ENCODE results near the gene FBXO47. TPM values are rescaled to one million over a fixed set of nuclear protein-coding genes. Genes with fewer than 3 reads are reported as not detected.

Gene FBXO47
- total RNA-seq, 1 experiment from 2014 or later = not detected

DNA sequence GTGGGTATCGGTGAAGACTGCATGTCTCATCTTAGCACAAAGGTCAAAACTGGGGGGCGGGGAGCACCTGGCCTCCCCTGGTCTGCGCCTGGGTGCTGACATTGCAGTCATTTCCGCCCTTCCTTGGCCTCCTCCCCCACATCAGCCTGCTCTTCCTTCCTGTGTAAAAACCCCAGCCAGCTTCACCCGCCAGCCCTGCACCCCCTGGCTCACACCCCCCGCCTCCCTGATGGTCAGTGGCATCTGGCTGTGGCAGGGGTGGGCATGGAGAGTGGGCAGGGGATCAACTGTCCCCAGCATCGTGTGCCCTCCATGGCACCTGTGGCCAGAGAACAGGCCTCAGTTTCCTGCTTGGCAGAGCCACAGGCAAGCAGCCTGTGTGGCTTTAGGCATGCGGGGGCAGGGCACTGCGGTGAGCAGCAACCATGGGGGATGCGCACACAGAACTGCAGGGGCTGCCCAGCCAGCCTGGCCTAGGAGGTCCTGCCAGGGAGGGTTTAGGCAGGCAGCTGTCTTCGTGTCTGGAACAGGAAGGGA, 68.3 kb downstream of the FBXO47 start:
- Histone ChIP-seq H3K9me2 (replicated peaks; ENCODE audit: low read length) (no peaks in the 10 kb centered on the region), H2AFZ (ENCODE audit: low read length) (no peak overlapping the region), H3K79me2 (ENCODE audit: low read length) (peaks cover 8% of the 10 kb centered on the region; the same call in 1 of the 2 replicates), H4K20me1 (ENCODE audit: low read length) (no peaks in the 10 kb centered on the region), H3K27ac (ENCODE audit: low read length) (peak overlapping the region; percentile 64), H3K9ac (ENCODE audit: low read length) (no peak overlapping the region), H3K36me3 (ENCODE audit: low read depth, low read length) (peaks cover 16% of the 10 kb centered on the region), H3K4me3 (ENCODE audit: low read length) (no peak overlapping the region), H3K4me1 (ENCODE audit: insufficient read depth, low read length) (peaks cover 37% of the 10 kb centered on the region), H3K27me3 (ENCODE audit: low read length) (no peaks in the 10 kb centered on the region), H3F3A (ENCODE audit: low read length, unreplicated experiment) (no peaks in the 10 kb centered on the region), H3K4me2 (ENCODE audit: low read length) (no peak overlapping the region), H3K9me3 (ENCODE audit: low read length) (no peaks in the 10 kb centered on the region)
- BruUV-seq (replicated peaks) = no TSS peak
- ATAC-seq (peak; percentile 29), DNase-seq (peak; percentile 7)
- intact Hi-C loops (cut with micrococcal nuclease) = no loop called here
- TF ChIP-seq, protein P1, sequence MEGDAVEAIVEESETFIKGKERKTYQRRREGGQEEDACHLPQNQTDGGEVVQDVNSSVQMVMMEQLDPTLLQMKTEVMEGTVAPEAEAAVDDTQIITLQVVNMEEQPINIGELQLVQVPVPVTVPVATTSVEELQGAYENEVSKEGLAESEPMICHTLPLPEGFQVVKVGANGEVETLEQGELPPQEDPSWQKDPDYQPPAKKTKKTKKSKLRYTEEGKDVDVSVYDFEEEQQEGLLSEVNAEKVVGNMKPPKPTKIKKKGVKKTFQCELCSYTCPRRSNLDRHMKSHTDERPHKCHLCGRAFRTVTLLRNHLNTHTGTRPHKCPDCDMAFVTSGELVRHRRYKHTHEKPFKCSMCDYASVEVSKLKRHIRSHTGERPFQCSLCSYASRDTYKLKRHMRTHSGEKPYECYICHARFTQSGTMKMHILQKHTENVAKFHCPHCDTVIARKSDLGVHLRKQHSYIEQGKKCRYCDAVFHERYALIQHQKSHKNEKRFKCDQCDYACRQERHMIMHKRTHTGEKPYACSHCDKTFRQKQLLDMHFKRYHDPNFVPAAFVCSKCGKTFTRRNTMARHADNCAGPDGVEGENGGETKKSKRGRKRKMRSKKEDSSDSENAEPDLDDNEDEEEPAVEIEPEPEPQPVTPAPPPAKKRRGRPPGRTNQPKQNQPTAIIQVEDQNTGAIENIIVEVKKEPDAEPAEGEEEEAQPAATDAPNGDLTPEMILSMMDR (conservative IDR thresholded peaks at IDR 0.05; ENCODE audit: low read depth, low read length) = no peak
- no peak for TF ChIP-seq EZH2 (IDR thresholded peaks at IDR 0.05; ENCODE audit: low read length, unreplicated experiment)
- no peak for TF ChIP-seq EZH2phosphoT487 (IDR thresholded peaks at IDR 0.05; ENCODE audit: borderline replicate concordance, low read length)
- POLR2A ChIA-PET (ENCODE audit: unreplicated experiment) = no interaction called here
- CTCF ChIA-PET = no interaction called here

DNA sequence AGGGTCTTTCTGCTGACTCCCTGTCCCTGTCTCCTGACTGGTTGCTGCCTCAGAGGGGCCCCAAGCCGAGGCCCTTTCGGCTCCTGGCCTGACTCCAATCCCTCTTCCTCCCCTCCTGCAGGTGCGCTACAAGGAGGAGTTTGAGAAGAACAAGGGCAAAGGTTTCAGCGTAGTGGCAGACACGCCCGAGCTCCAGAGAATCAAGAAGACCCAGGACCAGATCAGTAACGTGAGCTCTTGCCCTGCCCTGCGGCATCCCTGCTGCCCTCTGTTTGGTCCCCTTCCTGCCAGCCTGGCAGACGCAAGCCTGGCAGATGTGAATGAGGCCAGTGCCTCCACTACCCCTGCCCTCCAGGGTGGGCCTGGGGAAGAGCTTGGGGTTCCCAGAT, 68.9 kb downstream of the FBXO47 start:
- POLR2A ChIA-PET (ENCODE audit: unreplicated experiment) = no interaction called here
- Histone ChIP-seq H3K9ac (ENCODE audit: low read length) (no peak overlapping the region), H3K9me3 (ENCODE audit: low read length) (no peaks in the 10 kb centered on the region), H3K4me1 (ENCODE audit: insufficient read depth, low read length) (peaks cover 37% of the 10 kb centered on the region), H3K4me3 (ENCODE audit: low read length) (no peak overlapping the region), H3K27ac (ENCODE audit: low read length) (peak overlapping the region; percentile 64), H3K9me2 (replicated peaks; ENCODE audit: low read length) (no peaks in the 10 kb centered on the region), H3K36me3 (ENCODE audit: low read depth, low read length) (peaks cover 11% of the 10 kb centered on the region), H3K79me2 (ENCODE audit: low read length) (peaks cover 8% of the 10 kb centered on the region; the same call in 1 of the 2 replicates), H3K4me2 (ENCODE audit: low read length) (no peak overlapping the region), H4K20me1 (ENCODE audit: low read length) (no peaks in the 10 kb centered on the region), H3F3A (ENCODE audit: low read length, unreplicated experiment) (no peaks in the 10 kb centered on the region), H3K27me3 (ENCODE audit: low read length) (no peaks in the 10 kb centered on the region), H2AFZ (ENCODE audit: low read length) (no peak overlapping the region)
- TF ChIP-seq, protein P1 (conservative IDR thresholded peaks at IDR 0.05; ENCODE audit: low read depth, low read length) = no peak
- TF ChIP-seq EZH2phosphoT487 (IDR thresholded peaks at IDR 0.05; ENCODE audit: borderline replicate concordance, low read length) (no peak), EZH2 (IDR thresholded peaks at IDR 0.05; ENCODE audit: low read length, unreplicated experiment) (no peak)
- peak; percentile 19 for ATAC-seq
- DNase-seq = no peak
- BruUV-seq (replicated peaks) = no TSS peak
- CTCF ChIA-PET = no interaction called here
- intact Hi-C loops (cut with micrococcal nuclease) = no loop called here

DNA sequence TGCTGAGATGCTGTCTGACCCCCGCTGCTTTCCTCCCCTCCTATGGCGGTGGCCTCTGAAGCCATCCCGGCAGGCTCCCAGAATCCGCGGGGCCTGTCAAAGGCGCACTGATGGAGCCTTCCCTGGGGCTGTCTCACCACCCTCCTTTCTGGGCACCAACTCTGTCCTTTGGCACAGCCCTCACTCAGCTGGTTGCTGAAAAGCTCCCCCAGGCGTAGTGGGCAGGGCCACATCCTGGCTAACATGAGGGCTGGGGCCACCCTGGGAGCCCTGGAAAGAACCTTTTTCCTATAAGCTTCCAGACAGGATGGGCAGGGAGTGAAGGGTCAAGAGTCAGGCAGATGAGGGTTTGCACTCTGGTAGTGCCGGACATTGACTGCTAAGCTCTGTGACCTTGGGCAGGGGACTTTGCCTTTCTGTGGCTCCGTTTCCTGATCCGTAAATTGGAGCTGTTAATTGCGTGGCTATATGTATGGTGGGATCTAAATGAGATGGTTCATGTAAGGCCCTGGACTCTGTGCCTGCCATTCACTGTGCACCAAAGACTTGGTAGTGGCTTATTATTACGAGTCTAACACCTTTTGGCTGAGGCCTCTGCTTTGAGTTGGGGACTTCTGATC, 69.4 kb downstream of the FBXO47 start:
- ATAC-seq (peak; percentile 19), DNase-seq (no peak)
- Histone ChIP-seq H3K9me3 (ENCODE audit: low read length) (no peaks in the 10 kb centered on the region), H3K4me3 (ENCODE audit: low read length) (no peak overlapping the region), H3K27me3 (ENCODE audit: low read length) (no peaks in the 10 kb centered on the region), H3K36me3 (ENCODE audit: low read depth, low read length) (peaks cover 6% of the 10 kb centered on the region), H4K20me1 (ENCODE audit: low read length) (no peaks in the 10 kb centered on the region), H3K4me2 (ENCODE audit: low read length) (no peak overlapping the region), H3K9ac (ENCODE audit: low read length) (no peak overlapping the region), H3K79me2 (ENCODE audit: low read length) (0 out of 2 replicates have a peak, but pooled peaks cover 5% of the 10 kb centered on the region), H2AFZ (ENCODE audit: low read length) (no peak overlapping the region), H3F3A (ENCODE audit: low read length, unreplicated experiment) (no peaks in the 10 kb centered on the region), H3K27ac (ENCODE audit: low read length) (peak overlapping the region; percentile 64), H3K4me1 (ENCODE audit: insufficient read depth, low read length) (peaks cover 37% of the 10 kb centered on the region), H3K9me2 (replicated peaks; ENCODE audit: low read length) (no peaks in the 10 kb centered on the region)
- CTCF ChIA-PET = no interaction called here
- intact Hi-C loops (cut with micrococcal nuclease) = no loop called here
- POLR2A ChIA-PET (ENCODE audit: unreplicated experiment) = no interaction called here
- TF ChIP-seq, protein P1 (conservative IDR thresholded peaks at IDR 0.05; ENCODE audit: low read depth, low read length) = no peak
- TF ChIP-seq EZH2 (IDR thresholded peaks at IDR 0.05; ENCODE audit: low read length, unreplicated experiment) = no peak
- no peak for TF ChIP-seq EZH2phosphoT487 (IDR thresholded peaks at IDR 0.05; ENCODE audit: borderline replicate concordance, low read length)
- BruUV-seq (replicated peaks) = no TSS peak

All from PC-3 (cell line).